HepG2 (cell line): ENCODE measurements around the gene RUVBL2. TPM values are rescaled to one million over a fixed set of nuclear protein-coding genes. Genes with fewer than 3 reads are reported as not detected.

ENCODE experiments used
- AFF4 ChIP-seq: sonication (generic); formaldehyde crosslinking; IDR thresholded peaks from 2 replicates; pipeline ENCODE4 v1.4.0; 2020; ENCODE audit warnings: missing genetic modification reagents
- AHR ChIP-seq: IDR thresholded peaks from 2 replicates; pipeline ENCODE4 v1.6.1; 2018; ENCODE audit warnings: missing genetic modification reagents, missing compliant biosample characterization
- ETV6 ChIP-seq: sonication (generic); formaldehyde crosslinking; conservative IDR thresholded peaks from 2 replicates; pipeline ENCODE4 v1.4.0; 2020; ENCODE audit warnings: missing genetic modification reagents
- HNRNPK ChIP-seq: fragments of 200-400 bp; formaldehyde crosslinking; IDR thresholded peaks from 2 replicates; pipeline ENCODE4 v1.6.1; 2018; ENCODE audit warnings: low read length, low read depth, moderate library complexity, mild to moderate bottlenecking; ENCODE audit not compliant: poor library complexity, severe bottlenecking
- IKZF5 ChIP-seq: IDR thresholded peaks from 2 replicates; pipeline ENCODE4 v1.6.1; 2018; ENCODE audit warnings: missing genetic modification reagents, mild to moderate bottlenecking, missing compliant biosample characterization
- MAX ChIP-seq: IDR thresholded peaks from 2 replicates; pipeline ENCODE4 v1.6.1; 2012; ENCODE audit warnings: inconsistent platforms
- MTA3 ChIP-seq: sonication (generic); formaldehyde crosslinking; IDR thresholded peaks from 2 replicates; pipeline ENCODE4 v1.4.0; 2020; ENCODE audit warnings: missing genetic modification reagents
- MTF2 ChIP-seq: sonication (generic); formaldehyde crosslinking; IDR thresholded peaks from 2 replicates; pipeline ENCODE4 v1.5.0; 2020; ENCODE audit warnings: missing genetic modification reagents, borderline replicate concordance
- NFIC ChIP-seq: IDR thresholded peaks from 2 replicates; pipeline ENCODE4 v1.6.1; 2012; ENCODE audit warnings: mild to moderate bottlenecking, low read length, inconsistent platforms
- NR0B2 ChIP-seq: sonication (generic); formaldehyde crosslinking; IDR thresholded peaks from 2 replicates; pipeline ENCODE4 v1.4.0; 2020; ENCODE audit warnings: mild to moderate bottlenecking, missing genetic modification reagents
- RFX1 ChIP-seq: fragments of 450-650 bp; IDR thresholded peaks from 2 replicates; pipeline ENCODE4 v1.6.1; 2017
- SMAD1 ChIP-seq: sonication (generic); formaldehyde crosslinking; IDR thresholded peaks from 2 replicates; pipeline ENCODE4 v1.4.0; 2020; ENCODE audit warnings: missing genetic modification reagents, low read depth, mild to moderate bottlenecking, borderline replicate concordance
- ZBTB1 ChIP-seq: sonication (generic); formaldehyde crosslinking; IDR thresholded peaks from 2 replicates; pipeline ENCODE4 v1.4.0; 2020; ENCODE audit warnings: missing genetic modification reagents, borderline replicate concordance
- ZFP37 ChIP-seq: sonication (generic); formaldehyde crosslinking; IDR thresholded peaks from 2 replicates; pipeline ENCODE4 v1.4.0; 2020; ENCODE audit warnings: missing genetic modification reagents, borderline replicate concordance
- ZNF280B ChIP-seq: sonication (generic); formaldehyde crosslinking; IDR thresholded peaks from 2 replicates; pipeline ENCODE4 v1.5.0; 2020; ENCODE audit warnings: missing genetic modification reagents, mild to moderate bottlenecking, borderline replicate concordance
- ZSCAN25 ChIP-seq: sonication (generic); formaldehyde crosslinking; IDR thresholded peaks from 2 replicates; pipeline ENCODE4 v1.8.0; 2022; ENCODE audit warnings: mild to moderate bottlenecking, missing genetic modification reagents
- ZSCAN29 ChIP-seq: sonication (generic); formaldehyde crosslinking; conservative IDR thresholded peaks from 2 replicates; pipeline ENCODE4 v1.4.0; 2020; ENCODE audit warnings: mild to moderate bottlenecking, missing genetic modification reagents
- polyA plus RNA-seq, 8 experiments: library from polyadenylated mRNA; depleted of rRNA in 3 of 8; stranded (reverse) in 7 of 8; unstranded in 1 of 8; fragments of >200 nt; fragmentation: Illumina TruSeq in 4 of 8; extraction: Trizol in 4 of 8; gene quantifications; 2 replicates each; pipeline versions ENCODE4 v1.2.1 to v1.2.3, GENCODE V29; 2011 to 2016; ENCODE audit warnings: low read depth in 4 of 8, missing spikeins in 1 of 8, mixed read lengths in 1 of 8; ENCODE audit not compliant: insufficient read depth in 1 of 8
- total RNA-seq, 5 experiments: library from RNA; depleted of rRNA; stranded (reverse); fragments of >200 nt; fragmentation: Illumina TruSeq; extraction: Trizol; gene quantifications; 2 replicates each; pipeline ENCODE4 v1.2.3, GENCODE V29; 2016; ENCODE audit warnings: low read depth in 1 of 5
- TF ChIP-seq, protein P1 (sequence below): IDR thresholded peaks from 2 replicates; pipeline ENCODE4 v1.6.1; 2016; ENCODE audit warnings: low read depth, control low read depth
- TF ChIP-seq, protein P2 (sequence below): sonication (generic); formaldehyde crosslinking; IDR thresholded peaks from 2 replicates; pipeline ENCODE4 v1.8.1; 2023; ENCODE audit warnings: mild to moderate bottlenecking, missing genetic modification reagents

The RUVBL2 gene
- total and polyA plus RNA-seq, 2 of the 13 experiments (the other 11 are each of a cell fraction or from before 2014, with no cell fraction given): 120 to 122 TPM

GRCh38 chr19:48965040-48965805 lies 28.5 kb upstream of the RUVBL2 start, which contains the start of gene FTL (continued):
- peak; percentile 94 for TF ChIP-seq IKZF5 (CRISPR knock-in tag)
- peak; percentile 99 for TF ChIP-seq AFF4 (CRISPR knock-in tag)
- TF ChIP-seq AHR (CRISPR knock-in tag): peak; percentile 76; the same call in 1 of the 2 replicates
- no peak for TF ChIP-seq MTA3 (CRISPR knock-in tag)
- TF ChIP-seq MTF2: no peak
- TF ChIP-seq ZNF280B (CRISPR knock-in tag): peak; percentile 82; the same call in 1 of the 2 replicates
- TF ChIP-seq ZSCAN29: 0 out of 2 replicates have a peak, but pooled peaks have one; percentile 66
- peak; percentile 70 for TF ChIP-seq MAX
- TF ChIP-seq, protein P1, sequence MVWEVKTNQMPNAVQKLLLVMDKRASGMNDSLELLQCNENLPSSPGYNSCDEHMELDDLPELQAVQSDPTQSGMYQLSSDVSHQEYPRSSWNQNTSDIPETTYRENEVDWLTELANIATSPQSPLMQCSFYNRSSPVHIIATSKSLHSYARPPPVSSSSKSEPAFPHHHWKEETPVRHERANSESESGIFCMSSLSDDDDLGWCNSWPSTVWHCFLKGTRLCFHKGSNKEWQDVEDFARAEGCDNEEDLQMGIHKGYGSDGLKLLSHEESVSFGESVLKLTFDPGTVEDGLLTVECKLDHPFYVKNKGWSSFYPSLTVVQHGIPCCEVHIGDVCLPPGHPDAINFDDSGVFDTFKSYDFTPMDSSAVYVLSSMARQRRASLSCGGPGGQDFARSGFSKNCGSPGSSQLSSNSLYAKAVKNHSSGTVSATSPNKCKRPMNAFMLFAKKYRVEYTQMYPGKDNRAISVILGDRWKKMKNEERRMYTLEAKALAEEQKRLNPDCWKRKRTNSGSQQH: peak; percentile 96
- peak; percentile 54; the same call in 1 of the 2 replicates for TF ChIP-seq NFIC
- TF ChIP-seq SMAD1: peak; percentile 33; the same call in 1 of the 2 replicates
- no peak for TF ChIP-seq ZBTB1 (CRISPR knock-in tag)
- TF ChIP-seq ZSCAN25 (CRISPR knock-in tag): peak; percentile 58
- no peak; the same call in 1 of the 2 replicates for TF ChIP-seq ETV6 (CRISPR knock-in tag)
- peak; percentile 61 for TF ChIP-seq HNRNPK
- no peak for TF ChIP-seq NR0B2 (CRISPR knock-in tag)
- no peak for TF ChIP-seq RFX1
- TF ChIP-seq ZFP37 (CRISPR knock-in tag): peak; percentile 97; the same call in 1 of the 2 replicates
- TF ChIP-seq, protein P2, sequence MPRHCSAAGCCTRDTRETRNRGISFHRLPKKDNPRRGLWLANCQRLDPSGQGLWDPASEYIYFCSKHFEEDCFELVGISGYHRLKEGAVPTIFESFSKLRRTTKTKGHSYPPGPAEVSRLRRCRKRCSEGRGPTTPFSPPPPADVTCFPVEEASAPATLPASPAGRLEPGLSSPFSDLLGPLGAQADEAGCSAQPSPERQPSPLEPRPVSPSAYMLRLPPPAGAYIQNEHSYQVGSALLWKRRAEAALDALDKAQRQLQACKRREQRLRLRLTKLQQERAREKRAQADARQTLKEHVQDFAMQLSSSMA (CRISPR knock-in tag): peak; percentile 86; the same call in 1 of the 2 replicates
